ENCODE results near the gene MYO15B.

DNA sequence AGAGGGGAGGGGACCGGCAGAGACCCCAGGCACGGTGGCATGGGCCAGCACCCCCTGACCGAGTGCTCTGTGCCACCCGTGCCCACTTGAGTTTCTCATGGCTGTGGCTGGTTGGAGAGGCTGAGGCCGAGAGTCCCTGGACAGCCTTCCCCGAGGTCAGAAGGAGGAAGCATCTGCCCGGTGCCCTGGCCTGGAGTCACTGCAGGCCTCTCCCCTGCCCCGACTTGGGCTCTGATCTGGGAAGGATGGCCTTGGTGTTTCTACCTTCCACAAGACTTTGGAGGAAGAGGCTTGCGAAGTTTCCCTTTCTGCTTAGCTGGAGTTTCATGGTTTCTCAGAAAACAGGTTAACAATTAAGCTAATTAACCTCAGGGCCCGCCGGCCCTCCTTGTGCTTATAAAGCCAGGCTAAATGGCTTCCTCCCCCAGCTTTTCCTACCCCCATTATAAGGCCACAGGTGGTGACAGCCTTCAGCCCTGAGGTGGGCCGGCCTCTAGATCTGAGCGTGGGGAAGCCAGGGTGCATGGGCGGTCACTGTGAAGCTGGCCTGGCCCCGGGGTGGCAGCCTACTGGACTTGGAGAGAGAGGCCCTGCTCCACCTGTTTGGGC lies 44.8 kb upstream of the MYO15B start:
- no peak for TF ChIP-seq EZH2 (IDR thresholded peaks at IDR 0.05; ENCODE audit: insufficient read depth, poor library complexity, severe bottlenecking)
- TF ChIP-seq EZH2phosphoT487 (IDR thresholded peaks at IDR 0.05; ENCODE audit: insufficient read depth, low read depth) = no peak
